ENCODE measurements around the gene RBM23. TPM values are rescaled to one million over a fixed set of nuclear protein-coding genes. Genes with fewer than 3 reads are reported as not detected.

The RBM23 gene
- total and polyA plus RNA-seq, 9 of the 15 experiments (the other 6 are each of a cell fraction or from before 2014, with no cell fraction given): 46.0 to 102 (median 58.5) TPM

DNA sequence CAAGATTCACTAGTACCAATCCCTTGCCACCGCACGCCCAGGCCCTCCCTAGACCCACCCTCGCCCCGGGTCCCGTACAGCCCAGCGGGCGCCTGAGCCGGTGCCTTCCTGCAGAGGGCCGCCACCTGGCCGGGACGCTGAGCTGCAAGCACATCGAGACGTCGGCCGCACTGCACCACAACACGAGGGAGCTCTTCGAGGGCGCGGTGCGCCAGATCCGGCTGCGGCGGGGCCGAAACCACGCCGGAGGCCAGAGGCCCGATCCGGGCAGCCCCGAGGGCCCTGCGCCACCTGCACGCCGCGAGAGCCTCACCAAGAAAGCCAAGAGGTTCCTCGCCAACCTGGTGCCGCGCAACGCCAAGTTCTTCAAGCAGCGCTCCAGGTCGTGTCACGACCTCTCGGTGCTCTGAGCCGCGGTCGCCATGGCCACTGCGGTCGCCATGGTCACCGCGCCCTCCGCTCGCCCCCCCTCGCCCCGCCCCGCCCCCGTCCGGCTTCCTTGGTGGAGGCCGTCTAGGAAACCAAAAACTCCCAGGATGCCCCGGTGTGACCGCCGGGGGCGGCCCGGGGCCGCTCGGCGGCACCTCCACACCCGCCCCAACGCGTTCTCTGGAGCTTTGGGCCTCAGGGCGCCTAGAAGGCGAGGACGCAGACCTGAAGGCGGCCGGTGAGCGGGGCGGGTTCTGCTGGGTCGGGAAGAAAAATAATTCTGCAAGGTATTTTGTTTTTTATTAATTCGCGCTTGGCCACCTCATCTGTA lies 32.3 kb downstream of the RBM23 start (continued):
- TF ChIP-seq, protein P1, sequence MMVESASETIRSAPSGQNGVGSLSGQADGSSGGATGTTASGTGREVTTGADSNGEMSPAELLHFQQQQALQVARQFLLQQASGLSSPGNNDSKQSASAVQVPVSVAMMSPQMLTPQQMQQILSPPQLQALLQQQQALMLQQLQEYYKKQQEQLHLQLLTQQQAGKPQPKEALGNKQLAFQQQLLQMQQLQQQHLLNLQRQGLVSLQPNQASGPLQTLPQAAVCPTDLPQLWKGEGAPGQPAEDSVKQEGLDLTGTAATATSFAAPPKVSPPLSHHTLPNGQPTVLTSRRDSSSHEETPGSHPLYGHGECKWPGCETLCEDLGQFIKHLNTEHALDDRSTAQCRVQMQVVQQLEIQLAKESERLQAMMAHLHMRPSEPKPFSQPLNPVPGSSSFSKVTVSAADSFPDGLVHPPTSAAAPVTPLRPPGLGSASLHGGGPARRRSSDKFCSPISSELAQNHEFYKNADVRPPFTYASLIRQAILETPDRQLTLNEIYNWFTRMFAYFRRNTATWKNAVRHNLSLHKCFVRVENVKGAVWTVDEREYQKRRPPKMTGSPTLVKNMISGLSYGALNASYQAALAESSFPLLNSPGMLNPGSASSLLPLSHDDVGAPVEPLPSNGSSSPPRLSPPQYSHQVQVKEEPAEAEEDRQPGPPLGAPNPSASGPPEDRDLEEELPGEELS (CRISPR knock-in tag; IDR thresholded peaks at IDR 0.05; ENCODE audit: borderline replicate concordance): peak; percentile 85; the same call in 1 of the 2 replicates
- TF ChIP-seq, protein P2, sequence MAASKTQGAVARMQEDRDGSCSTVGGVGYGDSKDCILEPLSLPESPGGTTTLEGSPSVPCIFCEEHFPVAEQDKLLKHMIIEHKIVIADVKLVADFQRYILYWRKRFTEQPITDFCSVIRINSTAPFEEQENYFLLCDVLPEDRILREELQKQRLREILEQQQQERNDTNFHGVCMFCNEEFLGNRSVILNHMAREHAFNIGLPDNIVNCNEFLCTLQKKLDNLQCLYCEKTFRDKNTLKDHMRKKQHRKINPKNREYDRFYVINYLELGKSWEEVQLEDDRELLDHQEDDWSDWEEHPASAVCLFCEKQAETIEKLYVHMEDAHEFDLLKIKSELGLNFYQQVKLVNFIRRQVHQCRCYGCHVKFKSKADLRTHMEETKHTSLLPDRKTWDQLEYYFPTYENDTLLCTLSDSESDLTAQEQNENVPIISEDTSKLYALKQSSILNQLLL (CRISPR knock-in tag; IDR thresholded peaks at IDR 0.05; ENCODE audit: borderline replicate concordance): no peak
- TF ChIP-seq GABPB2 (CRISPR knock-in tag; conservative IDR thresholded peaks at IDR 0.05) (no peak), SPI1 (IDR thresholded peaks at IDR 0.05; ENCODE audit: borderline replicate concordance, low read depth, low read length) (no peak), TBP (optimal IDR thresholded peaks at IDR 0.05; ENCODE audit: low read depth, low read length) (peak; percentile 15), CBFB (CRISPR knock-in tag; IDR thresholded peaks at IDR 0.05) (peak; percentile 58; the same call in 1 of the 2 replicates), KAT8 (IDR thresholded peaks at IDR 0.05; ENCODE audit: low read depth) (no peak)
- TF ChIP-seq, protein P3, sequence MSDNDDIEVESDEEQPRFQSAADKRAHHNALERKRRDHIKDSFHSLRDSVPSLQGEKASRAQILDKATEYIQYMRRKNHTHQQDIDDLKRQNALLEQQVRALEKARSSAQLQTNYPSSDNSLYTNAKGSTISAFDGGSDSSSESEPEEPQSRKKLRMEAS (CRISPR knock-in tag; IDR thresholded peaks at IDR 0.05): peak; percentile 98
- TF ChIP-seq, protein P4, sequence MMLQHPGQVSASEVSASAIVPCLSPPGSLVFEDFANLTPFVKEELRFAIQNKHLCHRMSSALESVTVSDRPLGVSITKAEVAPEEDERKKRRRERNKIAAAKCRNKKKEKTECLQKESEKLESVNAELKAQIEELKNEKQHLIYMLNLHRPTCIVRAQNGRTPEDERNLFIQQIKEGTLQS (IDR thresholded peaks at IDR 0.05): no peak
- TF ChIP-seq, protein P4 (CRISPR knock-in tag; conservative IDR thresholded peaks at IDR 0.05): no peak
- TF ChIP-seq, protein P5, sequence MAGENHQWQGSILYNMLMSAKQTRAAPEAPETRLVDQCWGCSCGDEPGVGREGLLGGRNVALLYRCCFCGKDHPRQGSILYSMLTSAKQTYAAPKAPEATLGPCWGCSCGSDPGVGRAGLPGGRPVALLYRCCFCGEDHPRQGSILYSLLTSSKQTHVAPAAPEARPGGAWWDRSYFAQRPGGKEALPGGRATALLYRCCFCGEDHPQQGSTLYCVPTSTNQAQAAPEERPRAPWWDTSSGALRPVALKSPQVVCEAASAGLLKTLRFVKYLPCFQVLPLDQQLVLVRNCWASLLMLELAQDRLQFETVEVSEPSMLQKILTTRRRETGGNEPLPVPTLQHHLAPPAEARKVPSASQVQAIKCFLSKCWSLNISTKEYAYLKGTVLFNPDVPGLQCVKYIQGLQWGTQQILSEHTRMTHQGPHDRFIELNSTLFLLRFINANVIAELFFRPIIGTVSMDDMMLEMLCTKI (IDR thresholded peaks at IDR 0.05; ENCODE audit: partially characterized antibody): no peak
- TF ChIP-seq, protein P6, sequence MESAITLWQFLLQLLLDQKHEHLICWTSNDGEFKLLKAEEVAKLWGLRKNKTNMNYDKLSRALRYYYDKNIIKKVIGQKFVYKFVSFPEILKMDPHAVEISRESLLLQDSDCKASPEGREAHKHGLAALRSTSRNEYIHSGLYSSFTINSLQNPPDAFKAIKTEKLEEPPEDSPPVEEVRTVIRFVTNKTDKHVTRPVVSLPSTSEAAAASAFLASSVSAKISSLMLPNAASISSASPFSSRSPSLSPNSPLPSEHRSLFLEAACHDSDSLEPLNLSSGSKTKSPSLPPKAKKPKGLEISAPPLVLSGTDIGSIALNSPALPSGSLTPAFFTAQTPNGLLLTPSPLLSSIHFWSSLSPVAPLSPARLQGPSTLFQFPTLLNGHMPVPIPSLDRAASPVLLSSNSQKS (CRISPR knock-in tag; IDR thresholded peaks at IDR 0.05): no peak

Measured in K562 (cell line).